Activated gamma-delta T cell treated with Interleukin-2 at 50 U/mL for 16 hours (primary cell): Measurements from ENCODE around the gene PTGER1.
"Not testable (repeated sequence)": the region's sequence is repeated elsewhere in the genome, so short reads cannot be mapped to it uniquely, and the experiment has no call there.

Experiments used
- DNase-seq: peaks from one replicate; pipeline ENCODE4 v3.0.0-alpha.2; 2020

The PTGER1 gene

GRCh38 chr19:14473073-14473977, 1.8 kb downstream of the PTGER1 start:
- DNase-seq = no peak

- DNase-seq = peak; percentile 90
These were observed 2.8 kb downstream of the PTGER1 start for GRCh38 chr19:14472202-14472938.

- DNase-seq = no peak
These were observed 3.5 kb downstream of the PTGER1 start for GRCh38 chr19:14471436-14472187.

- DNase-seq = no peak
These were observed 4.9 kb downstream of the PTGER1 start for GRCh38 chr19:14470031-14470876.

GRCh38 chr19:14467816-14468215, 7.3 kb downstream of the PTGER1 start:
- DNase-seq = no peak

DNA sequence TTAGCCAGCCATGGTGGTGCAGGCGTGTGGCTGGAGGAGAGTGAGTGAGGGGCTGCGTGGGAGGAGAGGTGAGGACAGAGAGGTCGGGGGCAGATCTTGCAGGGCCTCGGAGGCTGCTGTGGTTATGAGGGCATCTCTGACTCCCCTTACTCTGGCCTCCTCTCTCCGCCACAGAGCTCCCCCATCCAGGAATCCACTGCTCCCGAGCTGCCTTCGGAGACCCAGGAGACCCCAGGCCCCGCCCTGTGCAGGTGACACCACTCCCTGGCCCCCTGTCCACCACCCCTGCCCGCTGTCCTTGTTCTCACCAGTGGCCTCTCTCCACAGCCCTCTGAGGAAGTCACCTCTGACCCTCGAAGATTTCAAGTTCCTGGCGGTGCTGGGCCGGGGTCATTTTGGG, 7.8 kb downstream of the PTGER1 start:
- DNase-seq = no peak

GRCh38 chr19:14463747-14464146, 11.4 kb downstream of the PTGER1 start:
- no peak for DNase-seq

GRCh38 chr19:14462401-14462800, 12.8 kb downstream of the PTGER1 start:
- not testable (repeated sequence) for DNase-seq

DNA sequence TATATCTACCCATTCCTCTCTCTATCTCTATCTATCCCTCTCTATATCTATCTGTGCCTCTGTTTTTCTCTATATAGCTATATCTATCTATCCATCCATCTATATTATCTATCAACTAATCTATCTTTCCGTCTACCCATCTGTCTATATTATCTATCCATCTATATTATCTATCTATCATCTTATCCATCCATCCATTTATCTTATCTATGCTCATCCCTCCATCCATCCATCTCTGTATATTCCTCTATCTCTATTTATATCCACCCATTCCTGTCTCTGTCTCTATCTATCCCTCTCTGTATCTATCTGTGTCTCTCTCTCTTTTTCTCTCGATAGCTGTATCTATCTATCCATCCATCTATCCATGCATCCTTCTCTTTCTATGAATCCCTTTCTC, 14.2 kb downstream of the PTGER1 start:
- DNase-seq = no peak

DNA sequence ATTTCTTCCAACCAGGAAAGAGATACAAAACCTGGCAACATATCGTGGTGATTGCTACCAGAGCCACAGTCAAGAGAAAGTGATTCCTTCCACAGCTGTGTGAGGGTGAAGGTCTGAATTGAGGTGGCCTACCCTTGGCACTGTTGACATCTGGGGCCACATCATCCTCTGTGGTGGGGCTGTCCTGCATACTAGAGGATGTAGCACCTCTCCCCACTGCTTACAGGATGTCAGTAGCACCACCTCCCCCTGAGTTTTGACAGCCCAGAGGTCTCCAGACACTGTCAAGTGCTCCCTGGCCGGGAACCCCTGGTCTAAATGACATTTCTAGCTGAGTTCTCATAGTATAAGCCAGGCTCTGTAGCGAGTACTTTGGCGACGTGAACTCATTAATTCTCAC, 15.5 kb downstream of the PTGER1 start:
- DNase-seq = peak; percentile 57

DNA sequence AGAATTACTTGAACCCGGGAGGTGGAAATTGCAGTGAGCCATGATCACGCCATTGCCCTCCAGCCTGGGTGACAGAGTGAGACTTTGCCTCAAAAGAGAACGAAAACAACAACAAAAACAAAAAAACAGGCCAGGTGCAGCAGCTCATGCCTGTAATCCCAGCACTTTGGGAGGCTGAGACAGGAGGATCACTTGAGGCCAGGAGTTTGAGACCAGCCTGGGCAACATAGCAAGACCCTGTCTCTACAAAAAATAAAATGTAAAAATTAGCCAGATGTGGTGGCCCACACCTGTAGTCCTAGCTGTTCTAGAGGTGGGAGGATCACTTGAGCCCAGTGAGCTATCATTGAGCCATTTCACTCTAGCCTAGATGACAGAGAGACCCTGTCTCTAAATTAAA, 22.9 kb downstream of the PTGER1 start:
- not testable (repeated sequence) for DNase-seq

- no peak for DNase-seq
These were observed 24.3 kb downstream of the PTGER1 start for GRCh38 chr19:14450876-14451275.

GRCh38 chr19:14450168-14450874, 24.8 kb downstream of the PTGER1 start:
- no peak for DNase-seq

DNA sequence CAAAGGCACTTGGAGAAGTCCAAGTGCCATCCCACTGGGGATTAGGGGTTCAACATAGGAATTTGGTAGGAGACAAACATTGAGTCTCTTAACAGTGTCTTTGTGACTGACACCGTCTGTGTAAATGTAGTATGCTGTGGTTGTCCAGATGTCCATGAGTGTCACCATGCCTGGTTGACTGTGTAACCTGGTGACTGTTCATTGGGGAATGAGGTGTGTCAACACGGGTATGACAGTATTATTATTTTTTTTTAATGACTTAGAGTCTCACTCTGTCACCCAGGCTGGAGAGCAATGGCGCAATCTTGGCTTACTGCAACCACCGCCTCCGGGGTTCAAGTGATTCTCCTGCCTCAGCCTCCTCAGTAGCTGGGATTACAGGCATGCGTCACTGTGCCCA, 25.8 kb downstream of the PTGER1 start:
- no peak for DNase-seq

DNA sequence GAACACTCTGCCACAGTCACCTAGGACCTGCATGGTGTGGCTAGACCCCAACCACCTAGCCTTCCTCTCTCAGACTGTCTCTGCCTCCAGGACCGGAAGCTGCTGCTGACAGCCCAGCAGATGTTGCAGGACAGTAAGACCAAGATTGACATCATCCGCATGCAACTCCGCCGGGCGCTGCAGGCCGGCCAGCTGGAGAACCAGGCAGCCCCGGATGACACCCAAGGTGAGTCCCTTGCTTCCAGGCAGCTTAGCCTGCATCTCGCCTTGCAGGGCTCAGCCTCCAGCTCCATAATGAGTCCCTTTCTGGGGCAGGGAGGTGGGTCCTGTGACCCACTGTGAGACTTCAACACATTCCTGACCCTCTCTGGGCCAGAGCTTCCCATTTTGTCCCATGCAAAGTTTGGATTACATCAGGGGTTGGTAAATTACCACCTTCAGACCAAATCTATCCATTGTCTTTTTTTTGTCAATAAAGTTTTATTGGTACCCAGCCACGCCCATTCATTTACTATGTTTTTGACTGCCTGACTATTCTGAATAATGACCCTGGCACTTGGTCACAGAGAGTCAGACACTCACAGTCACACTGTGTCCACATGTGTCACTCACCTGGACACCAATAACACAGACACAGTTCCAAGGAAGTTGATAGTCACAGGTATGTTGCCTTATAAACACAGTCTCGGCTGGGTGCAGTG, 28.7 kb downstream of the PTGER1 start:
- no peak for DNase-seq

DNA sequence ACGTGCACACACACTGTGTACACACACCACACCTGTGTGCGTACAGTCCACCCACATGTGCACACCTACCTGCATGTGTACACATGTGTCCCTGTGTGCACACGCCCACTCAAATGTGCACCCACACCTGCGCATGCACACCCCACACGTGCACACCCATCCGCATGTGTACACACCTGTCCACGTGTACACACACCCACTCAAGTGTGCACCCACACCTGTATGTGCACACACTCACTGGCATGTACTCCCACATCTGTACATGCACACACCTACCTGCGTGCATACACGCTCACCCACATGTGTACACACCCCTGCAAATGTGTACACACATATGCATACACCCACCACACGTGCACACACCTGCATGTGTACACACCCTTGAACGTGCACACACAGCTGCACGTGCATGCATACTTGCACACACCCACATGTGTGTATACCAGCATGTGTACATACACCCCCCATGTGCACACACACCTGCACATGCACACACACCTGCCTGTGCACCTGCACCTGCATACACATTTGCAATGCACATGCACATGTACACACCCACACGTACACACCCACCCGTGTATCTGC, 31.4 kb downstream of the PTGER1 start:
- DNase-seq = no peak

GRCh38 chr19:14442891-14443631, 32.1 kb downstream of the PTGER1 start:
- DNase-seq = no peak

DNA sequence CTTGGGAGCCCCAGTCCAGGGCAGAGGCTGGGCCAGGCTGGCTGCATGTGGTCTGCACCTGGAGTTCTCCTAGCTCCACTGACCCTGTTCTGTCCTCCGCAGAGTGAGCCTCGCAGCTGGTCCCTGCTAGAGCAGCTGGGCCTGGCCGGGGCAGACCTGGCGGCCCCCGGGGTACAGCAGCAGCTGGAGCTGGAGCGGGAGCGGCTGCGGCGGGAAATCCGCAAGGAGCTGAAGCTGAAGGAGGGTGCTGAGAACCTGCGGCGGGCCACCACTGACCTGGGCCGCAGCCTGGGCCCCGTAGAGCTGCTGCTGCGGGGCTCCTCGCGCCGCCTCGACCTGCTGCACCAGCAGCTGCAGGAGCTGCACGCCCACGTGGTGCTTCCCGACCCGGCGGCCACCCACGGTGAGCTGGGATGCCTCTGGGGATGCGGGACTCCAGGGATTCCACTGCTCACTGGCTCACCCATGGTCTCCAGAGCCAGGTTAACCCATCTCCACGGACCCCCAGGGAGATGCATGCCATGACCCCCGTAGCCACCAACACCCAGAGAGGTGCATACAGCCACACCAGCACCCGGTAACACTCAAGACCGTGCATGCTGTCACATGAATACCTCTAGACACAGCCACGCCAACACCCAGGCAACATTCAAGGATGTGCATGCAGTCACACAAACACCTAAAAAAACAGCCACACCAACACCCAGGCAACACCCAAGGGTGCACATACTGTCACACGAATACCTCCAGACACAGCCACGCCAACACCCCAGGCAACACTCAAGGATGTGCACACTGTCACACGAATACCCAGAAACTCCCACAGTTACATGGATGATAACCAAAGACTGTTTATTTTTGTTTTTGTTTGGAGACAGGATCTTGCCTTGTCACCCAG, 33.9 kb downstream of the PTGER1 start:
- no peak for DNase-seq

DNA sequence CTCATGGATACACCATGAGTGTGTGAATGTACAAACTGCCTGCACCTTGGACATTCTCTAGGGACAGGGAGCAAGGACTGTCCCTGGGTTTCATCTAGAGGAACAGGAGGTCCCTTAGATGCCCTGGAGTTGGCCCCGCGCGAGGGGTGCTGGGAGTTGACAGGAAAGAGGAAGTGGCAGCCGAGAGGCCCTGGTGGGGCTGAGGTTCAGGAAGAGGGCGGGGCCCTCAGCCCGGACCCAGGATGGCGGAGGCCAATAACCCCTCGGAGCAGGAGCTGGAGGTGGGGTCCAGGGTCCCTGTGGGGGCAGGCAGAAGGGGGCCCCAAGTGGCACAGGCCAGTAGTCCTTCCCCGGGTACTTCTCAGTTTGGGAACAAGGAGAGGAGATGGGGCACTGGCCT, 35.1 kb downstream of the PTGER1 start:
- DNase-seq = peak; percentile 81
